HG02840 (cell line): ENCODE data around the gene AGPAT4.

Experiments
- ATAC-seq: cut with Tn5 transposase; IDR thresholded peaks from one replicate; pipeline ENCODE4 v1.9.1; 2021; ENCODE audit warnings: mild to moderate bottlenecking, moderate library complexity, moderate number of reproducible peaks; ENCODE audit not compliant: unreplicated experiment, low FRiP score

Gene AGPAT4

DNA sequence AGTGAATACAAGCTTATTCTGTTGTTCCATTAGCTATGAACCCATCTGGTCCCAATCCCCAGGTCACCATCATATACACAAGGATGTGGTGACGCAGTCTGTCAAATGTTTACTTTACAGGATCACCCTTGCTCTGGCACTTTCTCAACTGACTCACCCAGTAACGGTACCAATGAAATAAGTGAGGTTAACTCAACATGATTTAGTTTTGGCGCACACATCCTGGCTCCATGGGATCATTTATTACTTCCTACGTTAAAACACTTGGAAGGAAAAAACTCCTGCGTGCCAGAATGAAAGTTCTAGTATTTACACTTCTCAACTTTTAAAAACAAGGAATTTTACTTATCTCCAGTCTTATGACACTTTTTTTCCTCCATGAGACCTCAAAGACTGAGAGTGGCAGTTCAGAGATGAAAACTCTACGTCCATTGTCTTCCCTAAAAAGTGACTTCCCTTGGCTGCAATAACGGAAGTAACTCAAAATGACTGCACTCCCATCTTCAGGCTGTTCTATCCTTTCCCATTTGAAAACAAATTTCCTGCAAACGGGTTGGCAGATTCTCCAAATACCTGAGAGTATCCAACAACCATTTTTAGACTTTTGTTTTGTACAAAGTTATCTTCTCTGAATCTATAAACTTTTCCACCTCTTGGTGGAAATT is 15.9 kb downstream of the AGPAT4 start:
- ATAC-seq = no peak

DNA sequence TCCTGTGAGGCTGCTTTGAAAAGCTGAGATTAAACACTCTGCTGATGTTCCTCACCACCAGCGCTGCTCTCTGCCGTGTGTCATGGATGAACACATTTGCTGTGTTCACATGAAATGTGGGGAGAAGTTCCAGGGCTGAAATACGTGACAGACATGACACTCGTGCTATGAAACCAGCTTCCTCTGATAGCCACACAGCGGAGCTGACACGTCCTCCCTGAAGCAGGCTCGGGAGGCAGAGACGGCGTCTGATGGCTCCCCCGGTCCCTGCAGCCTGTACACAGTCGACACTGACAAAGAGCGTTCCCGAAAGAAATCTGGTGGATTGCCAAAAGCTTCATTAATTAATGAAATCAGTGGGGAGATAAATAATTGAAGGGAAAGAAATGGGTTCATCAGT is 17.5 kb downstream of the AGPAT4 start:
- ATAC-seq = no peak

DNA sequence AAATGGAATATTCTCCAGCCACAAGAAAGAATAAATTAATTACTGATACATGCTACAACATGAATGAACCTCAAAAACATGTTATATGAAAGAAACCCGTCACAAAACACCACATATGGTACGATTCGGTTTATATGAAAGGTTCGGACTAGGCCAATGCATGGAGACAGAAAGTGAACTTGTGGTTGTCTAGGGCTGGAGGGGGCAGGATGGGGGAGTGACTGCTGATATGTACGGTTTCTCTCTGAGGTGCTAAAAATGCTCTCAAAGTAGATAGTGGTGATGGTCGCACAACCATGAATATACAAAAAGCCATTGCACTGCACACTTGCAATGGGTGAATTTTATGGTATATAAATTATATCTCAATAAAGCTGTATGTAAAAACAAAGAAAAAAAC is 18.3 kb downstream of the AGPAT4 start:
- ATAC-seq = no peak

- no peak for ATAC-seq
Observed at GRCh38 chr6:161254464-161255253, 19.2 kb downstream of the AGPAT4 start.

GRCh38 chr6:161254126-161254463 is 19.8 kb downstream of the AGPAT4 start:
- ATAC-seq = no peak

GRCh38 chr6:161251345-161251744 is 22.5 kb downstream of the AGPAT4 start:
- no peak for ATAC-seq

DNA sequence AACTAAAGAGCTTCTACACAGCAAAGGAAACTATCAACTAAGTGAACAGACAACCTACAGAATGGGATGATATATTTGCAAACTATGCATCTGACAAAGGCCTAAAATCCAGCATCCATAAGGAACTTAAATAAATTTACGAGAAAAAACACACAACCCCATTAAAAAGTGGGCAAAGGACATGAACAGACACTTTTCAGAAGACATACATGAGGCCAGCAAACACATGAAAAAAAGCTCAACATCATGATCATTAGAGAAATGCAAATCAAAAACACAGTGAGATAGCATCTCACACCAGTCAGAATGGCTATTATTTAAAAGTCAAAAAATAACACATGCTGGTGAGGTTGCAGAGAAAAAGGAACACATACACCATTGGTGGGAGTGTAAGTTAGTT is 24.5 kb downstream of the AGPAT4 start:
- no peak for ATAC-seq

DNA sequence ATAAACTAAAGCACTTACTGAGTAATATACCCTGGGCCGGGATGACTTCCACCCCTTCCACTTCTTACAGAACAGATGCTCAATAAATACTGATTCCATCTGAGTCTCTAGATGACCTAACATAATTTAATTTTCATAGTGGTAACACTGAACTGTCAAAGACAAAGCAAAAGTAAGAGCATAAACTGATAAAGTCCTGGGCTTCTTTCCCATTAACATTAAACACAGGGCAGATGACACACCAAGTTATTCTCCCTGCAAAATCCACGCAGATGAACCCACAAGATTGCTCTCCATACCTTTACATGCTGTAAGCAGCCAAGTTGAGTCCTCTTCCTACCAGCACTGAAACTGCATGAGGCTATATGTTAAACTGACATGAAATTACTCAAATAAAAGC is 27.1 kb downstream of the AGPAT4 start:
- no peak for ATAC-seq

GRCh38 chr6:161245363-161245762 is 28.5 kb downstream of the AGPAT4 start:
- ATAC-seq = no peak

GRCh38 chr6:161244725-161245124 is 29.1 kb downstream of the AGPAT4 start:
- ATAC-seq = no peak

- ATAC-seq = no peak
Observed at GRCh38 chr6:161242779-161243693, 30.8 kb downstream of the AGPAT4 start.

DNA sequence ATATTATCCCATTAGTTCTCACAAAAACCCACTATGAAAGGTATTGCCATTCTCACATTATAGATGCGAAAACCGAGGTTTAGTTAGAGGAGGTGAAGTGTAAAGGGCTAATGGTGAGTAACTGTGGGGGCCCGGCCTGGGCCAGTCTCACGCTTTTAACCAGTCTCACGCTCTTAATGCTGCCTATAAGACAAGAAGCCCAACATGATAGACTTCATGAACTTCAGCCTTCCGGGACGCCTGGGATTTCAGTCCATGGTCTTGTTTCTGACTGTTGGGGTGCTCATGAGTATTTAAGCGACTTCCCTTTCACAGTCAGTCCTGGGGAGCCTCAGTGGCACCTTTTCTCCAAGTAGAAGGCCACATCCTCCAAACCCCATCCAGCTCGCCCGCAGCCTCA is 31.7 kb downstream of the AGPAT4 start:
- no peak for ATAC-seq

DNA sequence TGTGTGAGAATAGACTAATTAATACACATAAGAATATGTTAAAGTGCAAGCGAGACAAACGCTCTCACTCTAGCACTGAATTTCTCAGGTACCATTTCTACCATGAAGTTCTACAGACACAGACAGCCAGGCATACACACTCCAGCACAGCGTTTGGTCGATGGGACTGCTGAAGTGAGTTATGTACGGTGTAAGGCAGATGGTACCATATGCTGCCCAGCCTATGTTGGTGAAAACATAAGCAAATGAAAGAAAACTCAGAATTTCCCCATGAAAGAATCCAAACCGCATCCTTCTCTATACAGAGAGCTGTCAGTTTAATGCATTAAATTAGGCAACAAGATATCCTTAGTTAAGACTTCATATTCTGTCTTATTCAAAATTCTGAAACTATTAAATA is 34.9 kb downstream of the AGPAT4 start:
- no peak for ATAC-seq

DNA sequence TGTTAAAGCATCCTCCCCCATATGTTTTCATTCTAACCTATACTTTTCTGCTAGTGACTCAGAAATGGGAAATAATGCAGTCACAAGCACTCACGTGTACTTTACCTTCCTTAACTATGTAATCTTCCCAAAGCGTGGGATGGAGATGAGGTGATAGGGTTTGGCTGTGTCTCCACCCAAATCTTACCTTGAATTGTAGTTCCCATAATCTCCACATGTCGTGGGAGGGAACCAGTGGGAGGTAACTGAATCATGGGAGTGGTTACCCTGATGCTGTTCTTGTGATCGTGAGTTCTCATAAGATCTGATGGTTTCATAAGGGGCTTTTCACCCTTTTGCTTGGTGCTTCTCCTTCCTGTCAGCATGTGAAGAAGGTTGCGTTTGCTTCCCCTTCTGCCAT is 35.4 kb downstream of the AGPAT4 start:
- ATAC-seq = no peak

DNA sequence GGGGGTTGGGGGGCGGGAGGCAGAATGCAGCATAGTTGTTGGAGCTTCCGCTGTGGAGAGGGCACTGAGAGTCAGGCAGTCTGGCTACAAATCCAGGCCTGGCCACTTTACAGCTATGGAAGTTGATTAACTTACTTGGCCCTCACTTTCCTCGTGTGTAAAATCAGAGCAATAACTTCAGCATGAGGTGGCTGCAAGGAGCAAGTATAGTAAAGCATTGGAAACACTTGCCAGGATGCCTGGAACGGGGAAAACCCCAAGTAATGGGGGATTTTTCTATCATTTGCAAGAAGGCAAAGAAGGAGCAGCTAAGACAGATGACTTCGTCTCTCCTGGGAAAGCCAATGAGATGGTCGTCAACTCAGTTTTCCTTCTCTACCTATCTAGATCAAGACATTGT is 35.8 kb downstream of the AGPAT4 start:
- ATAC-seq = no peak

DNA sequence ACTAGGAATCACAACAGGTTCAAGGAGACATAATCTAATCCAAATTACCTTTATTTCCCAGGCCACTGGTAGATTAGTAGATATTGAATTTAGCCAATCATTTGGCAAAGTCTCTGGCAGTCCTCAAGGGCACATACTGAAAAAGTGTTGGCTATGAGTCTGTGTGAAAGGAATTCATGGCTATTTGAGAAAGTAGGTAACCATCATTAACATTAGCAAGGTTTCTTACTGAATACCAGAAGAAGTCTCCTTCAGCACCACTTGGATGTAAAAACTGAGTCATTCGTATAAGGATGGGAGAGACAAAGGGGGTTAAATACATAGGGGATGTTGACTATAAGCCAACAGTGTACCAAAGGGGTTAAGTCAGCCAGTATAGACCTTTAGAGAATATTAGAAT is 36.7 kb downstream of the AGPAT4 start:
- ATAC-seq = no peak

- no peak for ATAC-seq
Observed at GRCh38 chr6:161235776-161236633, 37.9 kb downstream of the AGPAT4 start.

- ATAC-seq = no peak
Observed at GRCh38 chr6:161233986-161234661, 39.7 kb downstream of the AGPAT4 start.

- ATAC-seq = no peak
Observed at GRCh38 chr6:161232467-161232866, 41.4 kb downstream of the AGPAT4 start.

GRCh38 chr6:161232010-161232409 is 41.9 kb downstream of the AGPAT4 start:
- no peak for ATAC-seq
